Neural cell (in vitro differentiated cells): ENCODE data around the gene APBB2.

Experiments
- EP300 ChIP-seq: fragments of 450-650 bp; conservative IDR thresholded peaks from 2 replicates; pipeline ENCODE4 v1.6.1; 2014; ENCODE audit warnings: antibody characterized with exemption, mild to moderate bottlenecking, moderate library complexity; ENCODE audit not compliant: poor library complexity, severe bottlenecking
- EZH2 ChIP-seq: fragments of 200-600, 300-800 bp; shearing (Covaris generic), sonication (generic); IDR thresholded peaks from 2 replicates; pipeline ENCODE4 v1.6.1; 2014; ENCODE audit warnings: antibody characterized with exemption, low read length, borderline replicate concordance, mild to moderate bottlenecking; ENCODE audit not compliant: insufficient read depth, poor library complexity, severe bottlenecking
- POLR2AphosphoS5 ChIP-seq: IDR thresholded peaks from 2 replicates; pipeline ENCODE4 v1.6.1; 2012
- RAD21 ChIP-seq: fragments of 450-650 bp; conservative IDR thresholded peaks from 2 replicates; pipeline ENCODE4 v1.6.1; 2014; ENCODE audit warnings: antibody characterized with exemption, mild to moderate bottlenecking, moderate library complexity
- REST ChIP-seq: IDR thresholded peaks from 2 replicates; pipeline ENCODE4 v1.6.1; 2012; ENCODE audit warnings: borderline replicate concordance
- TAF1 ChIP-seq: IDR thresholded peaks from 2 replicates; pipeline ENCODE4 v1.6.1; 2012; ENCODE audit warnings: low read depth
- TF ChIP-seq, protein P1 (sequence below): fragments of 450-650 bp; IDR thresholded peaks from 2 replicates; pipeline ENCODE4 v1.5.1; 2014; ENCODE audit warnings: antibody characterized with exemption, mild to moderate bottlenecking, moderate library complexity; ENCODE audit not compliant: poor library complexity, severe bottlenecking

DNA sequence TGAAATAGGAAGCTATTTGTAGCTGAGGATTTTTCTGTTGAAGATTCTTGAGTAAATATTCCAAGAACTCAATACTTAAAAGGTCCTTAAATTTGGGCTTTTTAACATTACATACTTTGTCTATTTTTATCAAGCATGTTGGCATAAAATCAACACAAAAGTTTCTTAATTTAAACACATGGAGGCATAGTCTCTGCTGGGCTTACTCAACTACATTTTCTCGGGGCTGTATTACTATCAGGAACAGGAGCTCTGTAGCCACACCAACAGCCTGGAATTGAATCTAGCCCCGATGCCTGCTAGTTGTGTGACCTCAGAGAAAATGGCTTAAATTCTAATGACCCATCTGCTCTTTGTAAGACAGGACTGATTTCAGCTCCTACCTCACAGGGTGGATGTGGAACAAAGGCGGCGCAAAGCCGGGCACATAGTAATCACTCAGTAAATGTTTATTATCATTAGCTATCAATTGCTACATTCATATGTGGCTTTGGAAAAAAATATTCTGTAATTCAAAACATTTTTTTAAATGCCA is 257.6 kb downstream of the APBB2 start:
- TF ChIP-seq TAF1 (no peak), EZH2 (no peak), RAD21 (no peak), EP300 (no peak), POLR2AphosphoS5 (no peak), REST (no peak)
- TF ChIP-seq, protein P1, sequence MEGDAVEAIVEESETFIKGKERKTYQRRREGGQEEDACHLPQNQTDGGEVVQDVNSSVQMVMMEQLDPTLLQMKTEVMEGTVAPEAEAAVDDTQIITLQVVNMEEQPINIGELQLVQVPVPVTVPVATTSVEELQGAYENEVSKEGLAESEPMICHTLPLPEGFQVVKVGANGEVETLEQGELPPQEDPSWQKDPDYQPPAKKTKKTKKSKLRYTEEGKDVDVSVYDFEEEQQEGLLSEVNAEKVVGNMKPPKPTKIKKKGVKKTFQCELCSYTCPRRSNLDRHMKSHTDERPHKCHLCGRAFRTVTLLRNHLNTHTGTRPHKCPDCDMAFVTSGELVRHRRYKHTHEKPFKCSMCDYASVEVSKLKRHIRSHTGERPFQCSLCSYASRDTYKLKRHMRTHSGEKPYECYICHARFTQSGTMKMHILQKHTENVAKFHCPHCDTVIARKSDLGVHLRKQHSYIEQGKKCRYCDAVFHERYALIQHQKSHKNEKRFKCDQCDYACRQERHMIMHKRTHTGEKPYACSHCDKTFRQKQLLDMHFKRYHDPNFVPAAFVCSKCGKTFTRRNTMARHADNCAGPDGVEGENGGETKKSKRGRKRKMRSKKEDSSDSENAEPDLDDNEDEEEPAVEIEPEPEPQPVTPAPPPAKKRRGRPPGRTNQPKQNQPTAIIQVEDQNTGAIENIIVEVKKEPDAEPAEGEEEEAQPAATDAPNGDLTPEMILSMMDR: no peak
